ENCODE results near the gene SEC31A. TPM values are rescaled to one million over a fixed set of nuclear protein-coding genes. Genes with fewer than 3 reads are reported as not detected.
A peak's percentile ranks its signal among the peaks of the same experiment; 100 is the strongest.
"Not testable (repeated sequence)": the region's sequence is repeated elsewhere in the genome, so short reads cannot be mapped to it uniquely, and the experiment has no call there.

Gene SEC31A
- total RNA-seq, 1 donor from 2014 or later = 266 TPM

- DNase-seq (ENCODE audit: low read depth, low spot score) = no peak
Observed at GRCh38 chr4:82848706-82849105, 42.2 kb downstream of the SEC31A start.

- no peak for DNase-seq (ENCODE audit: low read depth, low spot score)
Observed at GRCh38 chr4:82842593-82842992, 48.4 kb downstream of the SEC31A start.

- DNase-seq (ENCODE audit: low read depth, low spot score) = peak; percentile 36
Observed at GRCh38 chr4:82839624-82840023, 51.3 kb downstream of the SEC31A start.

GRCh38 chr4:82833696-82834313 is 57.1 kb downstream of the SEC31A start:
- DNase-seq (ENCODE audit: low read depth, low spot score) = no peak

GRCh38 chr4:82833060-82833459 is 57.9 kb downstream of the SEC31A start:
- DNase-seq (ENCODE audit: low read depth, low spot score) = not testable (repeated sequence)

GRCh38 chr4:82825425-82825824 is 65.5 kb downstream of the SEC31A start:
- DNase-seq (ENCODE audit: low read depth, low spot score) = no peak

GRCh38 chr4:82823062-82823461 is 67.9 kb downstream of the SEC31A start:
- no peak for DNase-seq (ENCODE audit: low read depth, low spot score)

- no peak for DNase-seq (ENCODE audit: low read depth, low spot score)
Observed at GRCh38 chr4:82820689-82821088, 70.3 kb downstream of the SEC31A start.

- no peak for DNase-seq (ENCODE audit: low read depth, low spot score)
Observed at GRCh38 chr4:82818664-82819662, 72.0 kb downstream of the SEC31A start.

- not testable (repeated sequence) for DNase-seq (ENCODE audit: low read depth, low spot score)
Observed at GRCh38 chr4:82816874-82817273, 74.1 kb downstream of the SEC31A start.

GRCh38 chr4:82814034-82814433 is 76.9 kb downstream of the SEC31A start:
- DNase-seq (ENCODE audit: low read depth, low spot score) = no peak

GRCh38 chr4:82811838-82812341 is 79.1 kb downstream of the SEC31A start:
- no peak for DNase-seq (ENCODE audit: low read depth, low spot score)

GRCh38 chr4:82811392-82811791 is 79.6 kb downstream of the SEC31A start:
- no peak for DNase-seq (ENCODE audit: low read depth, low spot score)

- no peak for DNase-seq (ENCODE audit: low read depth, low spot score)
Observed at GRCh38 chr4:82810176-82810575, 80.8 kb downstream of the SEC31A start.

- DNase-seq (ENCODE audit: low read depth, low spot score) = no peak
Observed at GRCh38 chr4:82809619-82810018, 81.3 kb downstream of the SEC31A start.

- no peak for DNase-seq (ENCODE audit: low read depth, low spot score)
Observed at GRCh38 chr4:82803746-82804145, 87.2 kb downstream of the SEC31A start.

GRCh38 chr4:82802911-82803310 is 88.0 kb downstream of the SEC31A start:
- DNase-seq (ENCODE audit: low read depth, low spot score) = no peak

- DNase-seq (ENCODE audit: low read depth, low spot score) = no peak
Observed at GRCh38 chr4:82801910-82802521, 88.9 kb downstream of the SEC31A start.

- no peak for DNase-seq (ENCODE audit: low read depth, low spot score)
Observed at GRCh38 chr4:82799006-82799881, 91.7 kb downstream of the SEC31A start.

GRCh38 chr4:82798168-82799005 is 92.6 kb downstream of the SEC31A start, which contains the start of gene SCD5:
Gene SCD5 (minus strand): TSS chr4:82798796. CDS start chr4:82798537, 259 bp downstream.
- DNase-seq (ENCODE audit: low read depth, low spot score) = peak; percentile 51
